ENCODE data around the gene CLIC6.

DNA sequence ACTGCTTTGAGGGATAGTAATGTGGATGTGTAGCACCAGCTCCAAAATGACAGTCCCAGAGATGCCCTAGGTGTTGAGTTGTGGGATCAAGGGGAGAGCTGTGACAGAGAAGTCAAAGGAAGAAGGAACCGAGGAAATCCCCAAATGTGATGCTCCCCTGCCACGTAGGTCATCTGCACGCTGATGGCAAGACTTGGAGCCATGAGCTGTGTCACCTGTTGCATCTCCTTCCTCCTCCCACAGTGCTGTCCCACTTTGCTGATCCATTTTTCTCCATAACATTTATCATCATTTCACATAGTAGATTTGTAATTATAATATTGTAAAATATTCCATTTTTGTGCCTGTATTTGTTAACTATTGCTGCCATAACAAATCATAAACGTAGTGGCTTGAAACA lies 36.3 kb upstream of the CLIC6 start:
- TF ChIP-seq, protein P1, sequence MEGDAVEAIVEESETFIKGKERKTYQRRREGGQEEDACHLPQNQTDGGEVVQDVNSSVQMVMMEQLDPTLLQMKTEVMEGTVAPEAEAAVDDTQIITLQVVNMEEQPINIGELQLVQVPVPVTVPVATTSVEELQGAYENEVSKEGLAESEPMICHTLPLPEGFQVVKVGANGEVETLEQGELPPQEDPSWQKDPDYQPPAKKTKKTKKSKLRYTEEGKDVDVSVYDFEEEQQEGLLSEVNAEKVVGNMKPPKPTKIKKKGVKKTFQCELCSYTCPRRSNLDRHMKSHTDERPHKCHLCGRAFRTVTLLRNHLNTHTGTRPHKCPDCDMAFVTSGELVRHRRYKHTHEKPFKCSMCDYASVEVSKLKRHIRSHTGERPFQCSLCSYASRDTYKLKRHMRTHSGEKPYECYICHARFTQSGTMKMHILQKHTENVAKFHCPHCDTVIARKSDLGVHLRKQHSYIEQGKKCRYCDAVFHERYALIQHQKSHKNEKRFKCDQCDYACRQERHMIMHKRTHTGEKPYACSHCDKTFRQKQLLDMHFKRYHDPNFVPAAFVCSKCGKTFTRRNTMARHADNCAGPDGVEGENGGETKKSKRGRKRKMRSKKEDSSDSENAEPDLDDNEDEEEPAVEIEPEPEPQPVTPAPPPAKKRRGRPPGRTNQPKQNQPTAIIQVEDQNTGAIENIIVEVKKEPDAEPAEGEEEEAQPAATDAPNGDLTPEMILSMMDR (conservative IDR thresholded peaks at IDR 0.05): no peak
- TF ChIP-seq ZFX (IDR thresholded peaks at IDR 0.05): no peak

Measured in C4-2B (cell line).